GM12865 (cell line): ENCODE data around the gene TACR2.

Experiments used
- DNase-seq: peaks from one replicate; pipeline ENCODE4 v3.0.0; 2010; ENCODE audit warnings: low read depth
- H3K4me3 ChIP-seq: 2 replicates; pipeline ENCODE4 v1.5.1; 2011; ENCODE audit warnings: mild to moderate bottlenecking, low read depth, low read length, control low read depth
- CTCF ChIP-seq: IDR thresholded peaks from 2 replicates; pipeline ENCODE4 v1.5.1; 2011; ENCODE audit warnings: low read length, control low read depth, low read depth, inconsistent platforms; ENCODE audit not compliant: insufficient read depth; ENCODE audit errors: missing control alignments

The TACR2 gene

GRCh38 chr10:69438536-69439349, 22.0 kb upstream of the TACR2 start:
- TF ChIP-seq CTCF, result no peak
- no peak overlapping the region for H3K4me3 ChIP-seq
- no peak for DNase-seq

- no peak for DNase-seq
- no peak overlapping the region for H3K4me3 ChIP-seq
- no peak for TF ChIP-seq CTCF
Measured at GRCh38 chr10:69437321-69438259, 20.9 kb upstream of the TACR2 start.

GRCh38 chr10:69435966-69436520, 19.3 kb upstream of the TACR2 start:
- no peak for DNase-seq
- no peak for TF ChIP-seq CTCF
- H3K4me3 ChIP-seq, result no peak overlapping the region

- no peak overlapping the region for H3K4me3 ChIP-seq
- no peak for TF ChIP-seq CTCF
Measured at GRCh38 chr10:69434926-69435325, 18.2 kb upstream of the TACR2 start.

GRCh38 chr10:69434169-69434568, 17.5 kb upstream of the TACR2 start:
- H3K4me3 ChIP-seq, result no peak overlapping the region
- no peak for DNase-seq
- no peak for TF ChIP-seq CTCF

More at GRCh38 chr10:69434926-69435325, 18.2 kb upstream of the TACR2 start:
- DNase-seq, result no peak

- no peak overlapping the region for H3K4me3 ChIP-seq
- no peak for TF ChIP-seq CTCF
- DNase-seq, result no peak
Measured at GRCh38 chr10:69428165-69428564, 11.4 kb upstream of the TACR2 start.
